HG03066 (cell line): ENCODE data around the gene SLC7A6.

ENCODE experiments used
- ATAC-seq: cut with Tn5 transposase; IDR thresholded peaks from one replicate; pipeline ENCODE4 v1.9.1; 2021; ENCODE audit warnings: low read depth; ENCODE audit not compliant: unreplicated experiment

Gene SLC7A6

DNA sequence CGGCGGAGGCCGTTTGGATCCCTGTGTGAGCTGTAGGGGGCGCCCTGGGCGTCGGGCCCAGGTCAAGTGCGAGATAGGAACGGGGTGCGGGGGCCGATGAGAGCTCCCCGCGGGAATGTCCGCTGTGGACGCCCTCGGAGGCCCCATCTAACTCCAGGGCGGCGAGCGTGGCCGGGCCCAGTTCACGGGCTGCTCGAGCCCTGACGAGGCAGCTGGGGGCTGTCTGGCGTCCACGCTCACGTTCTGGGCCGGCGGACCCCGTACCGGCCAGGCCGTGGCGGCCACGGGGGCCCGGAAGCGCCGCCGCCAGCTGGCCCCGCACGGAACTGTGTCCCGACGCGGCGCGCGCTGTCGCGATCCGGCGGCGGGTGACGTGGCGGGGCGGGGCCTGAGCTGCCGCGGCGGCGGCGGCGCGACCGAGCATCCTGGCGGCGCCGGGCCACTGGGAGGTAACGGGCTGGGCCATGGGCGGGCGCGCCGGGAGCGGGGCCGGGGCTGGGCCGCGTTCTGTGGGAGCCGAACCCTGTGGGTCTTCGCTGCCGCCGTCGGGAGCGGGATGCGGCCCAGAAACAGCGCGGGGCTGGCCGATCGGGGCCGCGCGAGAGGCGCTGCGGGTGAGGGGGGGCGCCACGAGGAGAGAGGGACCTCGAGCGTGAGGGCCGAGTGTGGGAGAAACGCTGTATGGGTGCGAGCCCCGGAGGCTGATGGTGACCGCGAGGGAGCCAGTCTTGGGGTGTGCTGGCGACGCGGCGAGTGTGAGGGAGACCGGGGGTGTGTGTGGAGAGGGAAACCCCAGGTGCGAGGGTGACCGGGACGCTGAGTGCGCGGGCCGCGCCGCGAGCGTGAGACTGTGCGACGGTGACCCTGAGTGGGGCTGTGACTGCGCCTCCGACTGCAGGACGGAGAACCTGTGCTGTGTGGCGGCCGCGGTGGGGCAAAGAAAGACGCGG, at the start of gene SLC7A6:
SLC7A6 (plus strand) TSS at position 399 of the 950 bp plus-strand sequence. CDS start 10,201 bp downstream, outside the sequence.
- ATAC-seq: peak; percentile 56

DNA sequence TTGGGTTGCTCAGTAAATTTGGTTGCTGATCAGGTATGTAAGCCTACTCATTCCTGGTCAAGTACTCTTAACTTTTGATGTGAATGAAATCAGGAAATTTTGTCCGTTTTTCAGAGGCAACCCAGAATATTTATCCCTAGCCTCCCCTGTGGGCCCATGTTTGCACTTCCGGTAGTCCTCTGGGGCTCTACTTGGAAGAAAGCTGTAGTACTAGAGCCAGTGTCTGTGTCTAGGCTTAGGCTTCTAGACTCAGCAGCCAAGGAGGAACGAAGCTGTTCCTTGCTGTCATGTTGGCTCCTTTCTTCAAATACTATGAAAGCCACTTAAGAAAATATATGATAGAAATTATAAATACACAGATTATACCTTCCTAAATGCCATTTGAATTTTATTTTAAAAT, 49.6 kb upstream of the SLC7A6 start:
- ATAC-seq: no peak

DNA sequence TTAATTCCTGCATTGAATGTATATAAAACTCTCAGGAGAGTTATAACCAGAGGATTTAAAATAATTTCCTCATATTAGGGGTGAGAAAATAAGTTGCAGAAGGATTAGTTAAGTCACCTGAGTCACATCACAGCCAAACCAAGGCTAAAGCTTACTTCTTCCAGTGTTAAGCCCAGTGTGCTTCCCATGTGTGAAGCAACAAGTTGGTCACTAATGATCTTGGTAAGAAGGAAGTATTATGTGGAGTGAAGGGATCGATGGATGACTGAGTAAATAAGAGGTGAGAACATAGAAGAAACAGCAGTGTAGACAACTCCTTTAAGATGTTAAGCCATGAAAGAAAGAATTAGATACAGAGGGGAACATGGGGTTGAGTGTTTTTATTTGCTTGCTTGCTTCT, 49.0 kb upstream of the SLC7A6 start:
- no peak for ATAC-seq

- ATAC-seq: no peak
These were observed 48.1 kb upstream of the SLC7A6 start for GRCh38 chr16:68216240-68216639.

- no peak for ATAC-seq
These were observed 46.8 kb upstream of the SLC7A6 start for GRCh38 chr16:68217506-68217905.

DNA sequence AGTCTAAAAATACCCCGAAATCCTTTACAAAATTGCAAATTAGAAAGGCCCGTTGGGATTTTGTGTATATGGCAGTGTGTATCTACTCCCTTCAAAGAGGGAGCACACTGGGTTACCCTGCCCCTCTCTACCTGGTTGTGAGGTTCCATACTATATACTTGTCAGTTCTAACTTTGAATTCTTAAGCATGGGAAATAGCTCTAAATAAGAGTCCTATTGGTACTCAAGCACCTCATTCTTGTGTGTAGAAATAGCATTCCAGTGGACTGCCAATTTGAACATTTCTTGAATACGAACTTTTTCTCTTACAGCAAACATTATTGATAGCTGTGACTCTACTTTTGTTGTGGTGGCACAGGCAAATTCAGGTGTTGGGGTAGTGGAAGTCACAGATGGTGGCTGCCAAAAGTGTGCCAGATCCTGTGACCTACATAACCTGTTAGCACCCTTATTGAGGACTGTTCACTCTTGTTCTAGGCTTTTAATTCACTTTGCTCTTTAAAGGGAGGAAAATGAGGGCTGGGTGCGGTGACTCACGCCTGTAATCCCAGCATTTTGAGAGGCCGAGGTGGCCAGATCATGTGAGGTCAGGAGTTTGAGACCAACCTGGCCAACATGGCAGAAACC, 44.5 kb upstream of the SLC7A6 start:
- no peak for ATAC-seq

GRCh38 chr16:68223072-68223471, 41.3 kb upstream of the SLC7A6 start:
- no peak for ATAC-seq

DNA sequence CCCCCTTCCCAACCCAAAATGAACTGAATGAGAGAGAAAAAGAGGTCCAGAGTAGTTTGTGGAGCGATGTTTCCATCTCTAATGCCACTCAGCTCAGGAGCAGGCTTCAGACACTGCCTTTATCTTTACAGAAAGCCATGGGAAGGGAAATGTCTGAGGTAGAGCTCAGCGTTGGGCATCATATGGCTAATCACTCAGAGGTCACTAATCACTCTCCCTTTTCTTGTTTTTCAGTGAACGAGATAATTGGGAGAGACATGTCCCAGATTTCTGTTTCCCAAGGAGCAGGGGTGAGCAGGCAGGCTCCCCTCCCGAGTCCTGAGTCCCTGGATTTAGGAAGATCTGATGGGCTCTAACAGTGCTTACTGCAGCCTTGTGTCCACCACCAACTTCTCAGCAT, 38.2 kb upstream of the SLC7A6 start:
- no peak for ATAC-seq

GRCh38 chr16:68227183-68227793, 37.0 kb upstream of the SLC7A6 start:
- ATAC-seq: no peak

DNA sequence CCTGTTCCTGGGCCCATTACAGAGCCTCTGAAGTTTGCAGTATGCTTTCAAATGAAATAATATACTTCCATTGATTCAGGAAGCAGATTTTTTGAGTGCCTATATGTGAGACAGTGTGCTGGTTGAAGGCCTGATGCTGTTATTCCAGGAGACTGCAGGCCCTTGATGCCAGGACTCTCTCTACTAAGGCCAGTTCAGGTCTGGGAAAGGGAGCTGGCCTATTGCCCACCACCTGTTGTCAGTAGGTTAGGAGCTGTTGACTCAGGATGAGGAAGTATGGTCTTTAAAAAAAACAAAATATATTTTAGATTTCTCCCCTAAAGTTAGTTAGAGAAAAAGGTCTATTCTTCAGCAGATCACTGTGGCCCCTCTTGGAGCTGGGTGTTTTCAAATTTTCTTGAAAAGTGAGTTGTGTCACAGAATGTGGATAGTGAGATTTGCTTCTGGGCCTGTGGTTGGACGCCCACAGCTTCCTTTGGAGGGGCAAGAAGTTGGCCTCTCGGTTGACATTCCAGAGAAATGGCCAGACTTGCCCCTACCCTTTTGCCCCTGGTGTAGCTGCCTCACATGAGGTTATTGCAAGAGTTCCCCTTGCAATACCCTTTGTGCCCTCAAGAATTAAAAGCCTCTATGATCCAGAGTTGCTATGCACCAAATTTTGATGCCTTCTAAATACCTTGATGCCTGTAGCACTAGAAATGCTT, 36.3 kb upstream of the SLC7A6 start:
- no peak for ATAC-seq

DNA sequence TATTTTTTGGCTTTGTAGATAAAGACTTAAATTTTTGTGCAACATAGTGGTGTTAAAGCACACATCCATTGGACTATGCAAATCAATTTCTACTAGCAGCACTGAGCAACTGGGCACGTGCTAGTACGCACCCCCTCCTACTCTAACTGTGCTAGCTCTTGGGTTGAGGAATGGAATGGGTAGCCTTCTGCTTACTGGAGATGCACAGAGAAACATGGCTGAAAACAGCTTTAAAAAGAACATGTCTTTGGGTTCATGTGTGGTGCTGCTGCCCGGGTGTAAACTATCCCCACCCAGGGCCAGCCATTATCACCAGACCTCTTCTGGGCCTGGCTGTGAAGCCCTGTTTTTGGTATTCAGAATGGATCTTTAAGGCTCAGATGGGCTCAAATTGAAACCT, 35.7 kb upstream of the SLC7A6 start:
- no peak for ATAC-seq

GRCh38 chr16:68229431-68230175, 34.7 kb upstream of the SLC7A6 start:
- no peak for ATAC-seq

GRCh38 chr16:68230176-68230571, 34.2 kb upstream of the SLC7A6 start:
- no peak for ATAC-seq

DNA sequence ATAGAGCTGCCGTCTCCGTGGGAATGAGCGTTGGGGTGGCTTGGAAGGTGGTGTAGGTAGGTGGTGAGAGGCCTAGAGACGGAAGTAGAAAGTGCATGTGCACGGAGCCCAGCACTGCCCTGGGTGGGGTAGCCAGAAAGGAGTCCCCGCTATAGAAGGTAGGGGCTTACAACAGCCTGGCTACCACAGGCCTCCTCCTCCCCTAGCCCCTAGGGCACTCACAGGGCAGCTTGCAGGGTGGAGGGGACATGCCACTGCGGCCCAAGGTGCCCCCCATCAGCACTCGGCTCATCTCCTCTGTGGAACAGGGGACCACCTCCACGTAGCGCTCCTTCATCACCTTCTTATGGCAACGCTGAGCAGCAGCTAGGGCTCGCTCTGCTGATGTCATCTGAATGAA, 33.4 kb upstream of the SLC7A6 start:
- ATAC-seq: no peak

DNA sequence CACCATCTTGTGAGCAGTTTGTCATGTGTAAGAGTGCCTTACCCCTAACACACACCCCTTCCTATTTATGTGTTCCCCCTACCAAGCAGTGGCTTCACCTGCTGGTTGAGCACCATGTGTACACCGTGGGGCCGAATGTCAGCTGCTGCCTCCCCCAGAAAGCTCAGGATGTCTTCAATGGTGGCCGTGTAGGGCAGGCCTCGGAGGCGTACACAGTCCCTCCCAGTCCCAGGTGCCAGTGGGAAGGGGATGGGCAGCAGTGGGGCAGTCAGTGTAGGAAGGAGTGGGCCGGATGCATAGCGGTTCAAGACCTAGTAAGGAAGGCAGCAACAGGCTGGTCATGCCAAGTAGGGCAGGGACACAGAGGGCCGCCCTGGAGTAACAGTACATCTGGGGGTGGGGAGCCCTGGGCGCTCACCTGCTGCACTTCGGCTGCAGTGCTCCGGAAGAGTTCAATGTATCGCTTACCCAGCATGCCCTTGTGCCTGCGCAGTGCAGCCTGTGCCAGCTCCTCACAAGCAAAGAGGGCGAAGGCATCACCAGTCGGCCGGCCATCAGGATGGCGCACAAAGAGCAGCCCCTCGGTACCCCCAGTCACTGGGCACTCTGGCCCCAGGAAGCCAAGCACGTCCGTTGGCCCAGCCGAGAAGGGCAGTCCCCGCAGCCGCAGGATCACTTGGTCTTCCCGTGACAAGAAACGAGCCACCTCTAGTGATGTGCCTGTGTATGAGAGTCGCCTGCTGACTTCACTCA, 32.8 kb upstream of the SLC7A6 start:
- ATAC-seq: no peak

- ATAC-seq: no peak
These were observed 32.0 kb upstream of the SLC7A6 start for GRCh38 chr16:68232335-68232734.

GRCh38 chr16:68233085-68233834, 31.1 kb upstream of the SLC7A6 start:
- ATAC-seq: no peak

DNA sequence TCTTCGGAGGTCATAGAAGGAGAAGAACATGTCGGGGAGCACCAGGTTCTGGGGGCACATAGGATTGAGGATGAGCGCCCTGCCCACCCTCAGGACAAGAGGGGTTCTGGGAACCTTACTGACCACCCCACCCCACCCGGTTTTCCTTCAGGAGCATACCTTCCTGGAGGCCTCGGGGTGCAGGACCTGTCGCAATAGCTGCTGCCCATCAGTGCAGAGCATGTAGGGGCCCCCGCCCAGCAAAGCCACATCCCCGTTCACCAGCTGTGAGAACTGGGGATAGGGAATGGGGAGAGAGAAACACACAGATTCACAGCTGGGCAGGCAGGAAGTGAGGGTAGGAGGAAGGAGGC, 30.5 kb upstream of the SLC7A6 start:
- ATAC-seq: no peak
